Activated naive CD8-positive, alpha-beta T cell treated with anti-CD3 and anti-CD28 coated beads, Interleukin-2, amount 10 ng/mL, durations not matched to agents 7 days and 5 days (primary cell): ENCODE data around the gene SIRT7. TPM values are rescaled to one million over a fixed set of nuclear protein-coding genes. Genes with fewer than 3 reads are reported as not detected.

ENCODE experiments used
- ATAC-seq: fragments of 150-1000 bp; cut with Tn5 transposase; one replicate; pipeline ENCODE4 v1.10.0; 2021; ENCODE audit warnings: low read depth, moderate library complexity
- POLR2A ChIA-PET: fragments of 350-600 bp; sonication (Branson Sonifier 250); formaldehyde crosslinking; loops from one replicate; lab custom pipeline; 2021; ENCODE audit warnings: antibody characterized with exemption; lab: Charles Lee
- DNase-seq: peaks from one replicate; pipeline ENCODE4 v3.0.0; 2021
- H3K27ac Mint-ChIP-seq: one replicate; pipeline ENCODE4 v1.8.0; 2022; ENCODE audit warnings: mild to moderate bottlenecking, mixed read lengths
- H3K27me3 Mint-ChIP-seq: one replicate; pipeline ENCODE4 v1.8.0; 2022; ENCODE audit warnings: mild to moderate bottlenecking, moderate library complexity, mixed read lengths
- H3K36me3 Mint-ChIP-seq: one replicate; pipeline ENCODE4 v1.8.0; 2021; ENCODE audit warnings: mild to moderate bottlenecking, mixed read lengths
- H3K4me1 Mint-ChIP-seq: one replicate; pipeline ENCODE4 v1.8.0; 2021; ENCODE audit warnings: mixed read lengths
- H3K4me3 Mint-ChIP-seq: one replicate; pipeline ENCODE4 v1.8.0; 2022; ENCODE audit warnings: mild to moderate bottlenecking, moderate library complexity, mixed read lengths
- H3K9me3 Mint-ChIP-seq: one replicate; pipeline ENCODE4 v1.8.0; 2021; ENCODE audit warnings: mixed read lengths
- total RNA-seq, 2 experiments: library from RNA; stranded (reverse); gene quantifications; one replicate each; pipeline ENCODE4 v1.2.3, GENCODE V29; 2021

The SIRT7 gene
- total RNA-seq, 2 experiments from 2014 or later = 64.8 to 65.2 TPM

- H3K9me3 Mint-ChIP-seq = no peaks in the 10 kb centered on the region
- H3K27ac Mint-ChIP-seq = no peak overlapping the region
- no peak for DNase-seq
- no peaks in the 10 kb centered on the region for H3K36me3 Mint-ChIP-seq
- peaks cover 7% of the 10 kb centered on the region for H3K4me1 Mint-ChIP-seq
- no peak overlapping the region for H3K4me3 Mint-ChIP-seq
- no peaks in the 10 kb centered on the region for H3K27me3 Mint-ChIP-seq
- POLR2A ChIA-PET = interaction anchor here (0.5 kb wide), 1 partner anchor 27 kb away, joined by 4 read pairs; no protein-coding TSS in a partner anchor
- no peak for ATAC-seq
Measured at GRCh38 chr17:81907219-81908145, 10.5 kb downstream of the SIRT7 start.

- ATAC-seq (no peak), DNase-seq (no peak)
- Mint-ChIP-seq H3K4me3 (no peak overlapping the region), H3K9me3 (no peaks in the 10 kb centered on the region), H3K27me3 (peaks cover under 1% of the 10 kb centered on the region), H3K36me3 (no peaks in the 10 kb centered on the region), H3K27ac (no peak overlapping the region), H3K4me1 (peaks cover 5% of the 10 kb centered on the region)
- POLR2A ChIA-PET = interaction anchor here (0.6 kb wide), 1 partner anchor 59 kb away, joined by 3 read pairs; no protein-coding TSS in a partner anchor
Measured at GRCh38 chr17:81906476-81907218, 11.3 kb downstream of the SIRT7 start.

DNA sequence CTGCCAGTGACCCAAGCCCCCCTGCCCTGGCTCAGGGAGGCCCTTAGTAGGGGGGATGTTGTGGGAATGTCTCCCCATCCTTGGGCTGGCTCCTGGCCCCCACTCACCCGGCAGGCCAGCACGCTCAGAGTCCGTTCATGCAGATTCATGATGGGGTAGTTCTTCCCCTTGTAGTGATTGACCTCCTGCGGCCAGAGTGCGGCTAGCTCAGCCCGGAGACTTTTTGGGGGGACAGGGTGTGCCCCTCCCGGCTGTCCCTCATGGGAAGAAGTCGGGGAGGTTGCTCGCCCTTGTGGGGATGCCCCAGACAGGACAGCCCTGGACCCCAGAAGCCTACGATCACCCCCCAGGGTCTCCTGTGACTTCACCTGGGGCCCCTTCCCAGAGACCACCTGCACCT, 12.0 kb downstream of the SIRT7 start:
- no peak overlapping the region for H3K27ac Mint-ChIP-seq
- peaks cover 4% of the 10 kb centered on the region for H3K4me1 Mint-ChIP-seq
- ATAC-seq = no peak
- no peak for DNase-seq
- H3K4me3 Mint-ChIP-seq = no peak overlapping the region
- POLR2A ChIA-PET = interaction anchor here (0.6 kb wide), 1 partner anchor 59 kb away, joined by 3 read pairs; no protein-coding TSS in a partner anchor
- H3K9me3 Mint-ChIP-seq = no peaks in the 10 kb centered on the region
- H3K27me3 Mint-ChIP-seq = peaks cover 7% of the 10 kb centered on the region
- peaks cover 3% of the 10 kb centered on the region for H3K36me3 Mint-ChIP-seq

DNA sequence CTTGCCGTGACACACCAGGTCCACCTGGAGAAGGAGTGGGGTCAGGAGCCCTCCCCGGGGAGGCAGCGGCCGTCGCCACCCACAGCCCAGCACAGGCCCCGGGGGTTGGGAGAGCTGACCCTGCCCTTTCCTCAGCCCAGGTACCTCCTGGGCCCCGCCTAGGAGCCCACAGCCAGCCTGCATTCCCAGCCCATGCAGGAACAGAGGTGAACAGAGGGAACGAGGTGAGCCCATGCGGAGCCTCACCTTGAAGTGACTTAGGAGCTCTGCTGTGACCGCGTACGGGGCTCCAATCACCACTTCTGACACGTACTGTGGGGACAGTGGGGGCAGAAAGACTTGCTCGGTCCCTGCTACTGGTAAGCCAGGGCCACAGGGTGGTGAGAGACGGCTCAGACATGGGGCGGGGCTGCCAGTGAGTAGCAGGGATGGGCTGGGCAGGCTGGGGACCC, 12.5 kb downstream of the SIRT7 start:
- no peak overlapping the region for H3K27ac Mint-ChIP-seq
- POLR2A ChIA-PET = no interaction called here
- H3K27me3 Mint-ChIP-seq = peaks cover 11% of the 10 kb centered on the region
- H3K9me3 Mint-ChIP-seq = no peaks in the 10 kb centered on the region
- H3K4me1 Mint-ChIP-seq = peaks cover 6% of the 10 kb centered on the region
- DNase-seq = no peak
- ATAC-seq = no peak
- H3K4me3 Mint-ChIP-seq = no peak overlapping the region
- peaks cover 7% of the 10 kb centered on the region for H3K36me3 Mint-ChIP-seq

- POLR2A ChIA-PET = no interaction called here
- no peak for DNase-seq
Measured at GRCh38 chr17:81904600-81905423, 13.2 kb downstream of the SIRT7 start.

GRCh38 chr17:81903896-81904599, 13.9 kb downstream of the SIRT7 start:
- H3K27me3 Mint-ChIP-seq = peaks cover 11% of the 10 kb centered on the region
- H3K9me3 Mint-ChIP-seq = no peaks in the 10 kb centered on the region
- DNase-seq = no peak
- peaks cover 2% of the 10 kb centered on the region for H3K4me1 Mint-ChIP-seq
- no peak overlapping the region for H3K4me3 Mint-ChIP-seq
- ATAC-seq = no peak
- H3K36me3 Mint-ChIP-seq = peaks cover 9% of the 10 kb centered on the region
- POLR2A ChIA-PET = no interaction called here
- no peak overlapping the region for H3K27ac Mint-ChIP-seq

More at GRCh38 chr17:81904600-81905423, 13.2 kb downstream of the SIRT7 start:
- Mint-ChIP-seq H3K9me3 (no peaks in the 10 kb centered on the region), H3K27me3 (peaks cover 11% of the 10 kb centered on the region), H3K4me3 (no peak overlapping the region), H3K4me1 (peaks cover 2% of the 10 kb centered on the region), H3K36me3 (peaks cover 9% of the 10 kb centered on the region), H3K27ac (no peak overlapping the region)
- ATAC-seq = no peak

- H3K27me3 Mint-ChIP-seq = peaks cover 11% of the 10 kb centered on the region
- no peaks in the 10 kb centered on the region for H3K9me3 Mint-ChIP-seq
- ATAC-seq (no peak), DNase-seq (no peak)
- no peak overlapping the region for H3K27ac Mint-ChIP-seq
- H3K4me1 Mint-ChIP-seq = peaks cover 2% of the 10 kb centered on the region
- H3K36me3 Mint-ChIP-seq = peaks cover 9% of the 10 kb centered on the region
- H3K4me3 Mint-ChIP-seq = no peak overlapping the region
- POLR2A ChIA-PET = no interaction called here
Measured at GRCh38 chr17:81903415-81903831, 14.6 kb downstream of the SIRT7 start.

DNA sequence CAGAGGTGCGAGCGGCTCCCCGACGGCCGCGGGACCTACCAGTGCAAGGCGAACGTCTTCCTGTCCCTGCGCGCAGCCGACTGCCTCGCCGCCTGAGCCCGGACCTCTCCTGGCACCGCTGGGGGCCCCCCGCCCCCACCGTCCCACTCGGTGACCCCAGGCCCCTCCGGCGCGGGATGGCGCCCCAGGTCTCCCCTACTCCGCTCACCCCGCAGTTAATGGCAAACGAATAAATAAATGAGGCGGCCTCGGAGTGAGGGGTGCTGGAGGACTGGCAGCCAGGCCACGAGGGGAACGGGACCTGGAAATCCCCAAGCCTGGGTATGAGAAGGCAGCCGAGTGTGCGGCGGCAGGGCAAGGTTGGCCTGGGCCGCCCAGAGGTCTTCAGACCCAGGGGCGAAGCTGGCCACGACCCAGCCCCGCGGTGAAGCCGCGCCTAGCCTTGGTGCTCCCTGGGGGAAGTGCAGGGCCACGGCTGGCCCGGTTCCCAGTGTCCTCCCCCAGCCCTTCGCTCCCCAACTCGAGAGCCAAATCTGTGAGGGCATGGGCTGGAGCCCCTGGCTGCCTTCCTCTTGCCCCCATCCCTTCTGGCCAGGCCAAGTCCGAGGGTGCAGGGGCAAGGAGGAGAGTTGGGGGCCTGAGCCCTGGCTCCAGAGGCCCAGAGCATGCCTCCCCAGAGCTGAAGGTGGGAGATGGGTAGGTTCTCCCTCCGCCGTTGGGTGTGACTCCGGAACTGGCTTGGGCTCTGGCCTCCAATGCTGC, 15.1 kb downstream of the SIRT7 start:
- H3K4me3 Mint-ChIP-seq = no peak overlapping the region
- peaks cover 2% of the 10 kb centered on the region for H3K4me1 Mint-ChIP-seq
- POLR2A ChIA-PET = interaction anchor here (2.3 kb wide), 1 partner anchor 11 kb away, joined by 7 read pairs; the partner anchor contains the start of genes ALYREF and ANAPC11
- no peak for DNase-seq
- H3K9me3 Mint-ChIP-seq = no peaks in the 10 kb centered on the region
- ATAC-seq = peak; percentile 56
- H3K36me3 Mint-ChIP-seq = peaks cover 9% of the 10 kb centered on the region
- peaks cover 11% of the 10 kb centered on the region for H3K27me3 Mint-ChIP-seq
- H3K27ac Mint-ChIP-seq = no peak overlapping the region

- Mint-ChIP-seq H3K9me3 (no peaks in the 10 kb centered on the region), H3K4me1 (peaks cover 2% of the 10 kb centered on the region), H3K27ac (no peak within 1 kb of the TSS), H3K4me3 (no peak within 1 kb of the TSS), H3K36me3 (peaks cover 9% of the 10 kb centered on the region), H3K27me3 (peaks cover 11% of the 10 kb centered on the region)
- DNase-seq (no peak), ATAC-seq (peak; percentile 52)
- POLR2A ChIA-PET = interaction anchor here (2.3 kb wide), 1 partner anchor 10 kb away, joined by 7 read pairs; the partner anchor contains the start of genes ALYREF and ANAPC11
Measured at GRCh38 chr17:81902023-81902652, 15.8 kb downstream of the SIRT7 start, which contains the start of gene NPB. Gene NPB, plus strand, starts transcription at chr17:81902238. Its CDS starts 40 bp downstream, at chr17:81902278.

DNA sequence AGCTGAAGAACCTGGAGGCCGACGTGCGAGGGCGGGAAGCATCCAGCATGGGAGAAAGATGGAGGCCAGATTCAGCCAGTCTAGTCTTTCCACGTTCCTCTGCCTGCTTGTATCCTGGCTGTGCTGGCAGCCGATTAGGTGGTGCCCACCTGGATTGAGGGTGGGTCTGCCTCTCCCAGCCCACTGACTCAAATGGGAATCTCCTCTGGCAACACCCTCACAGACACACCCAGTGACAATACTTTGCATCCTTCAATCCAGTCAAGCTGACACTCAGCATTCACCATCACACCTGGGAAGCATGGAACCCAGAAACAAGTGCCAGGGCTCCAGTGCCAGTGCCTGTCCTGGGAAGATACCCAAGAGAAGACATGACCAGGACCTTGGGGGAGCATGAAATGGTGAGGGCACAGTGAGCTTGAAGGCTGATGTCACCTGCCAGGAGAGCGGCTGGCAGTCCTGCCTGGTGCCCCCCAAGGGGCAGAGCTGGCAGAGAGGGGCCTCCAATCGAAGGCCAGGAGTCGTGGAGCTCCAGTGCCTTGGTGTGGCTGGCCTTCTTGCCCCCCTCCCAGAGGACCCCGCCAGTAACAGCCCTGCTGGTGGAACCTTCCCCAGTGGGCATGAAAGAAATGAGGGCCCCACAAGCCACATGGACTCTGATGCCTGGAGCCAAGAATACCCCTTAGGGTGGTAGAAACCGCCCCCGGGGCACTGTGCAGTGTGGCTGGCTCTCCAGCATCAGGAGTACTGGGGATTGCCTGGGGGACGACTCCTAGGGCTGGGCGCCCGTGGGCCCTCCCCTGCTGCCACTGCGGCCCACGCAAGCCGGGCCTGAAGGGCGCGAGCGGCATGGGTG, 16.6 kb downstream of the SIRT7 start:
- peak; percentile 15 for ATAC-seq
- Mint-ChIP-seq H3K4me1 (peaks cover 2% of the 10 kb centered on the region), H3K36me3 (peaks cover 9% of the 10 kb centered on the region), H3K27me3 (peaks cover 11% of the 10 kb centered on the region), H3K27ac (no peak overlapping the region), H3K9me3 (no peaks in the 10 kb centered on the region), H3K4me3 (no peak overlapping the region)
- no peak for DNase-seq
- POLR2A ChIA-PET = interaction anchor here (0.6 to 2.3 kb wide), 2 partner anchors 9 to 393 kb away, joined by 4 to 7 read pairs; partner anchors contain the start of genes ALYREF and ANAPC11
